ENCODE measurements around the gene ALDH3B1.

The ALDH3B1 gene

DNA sequence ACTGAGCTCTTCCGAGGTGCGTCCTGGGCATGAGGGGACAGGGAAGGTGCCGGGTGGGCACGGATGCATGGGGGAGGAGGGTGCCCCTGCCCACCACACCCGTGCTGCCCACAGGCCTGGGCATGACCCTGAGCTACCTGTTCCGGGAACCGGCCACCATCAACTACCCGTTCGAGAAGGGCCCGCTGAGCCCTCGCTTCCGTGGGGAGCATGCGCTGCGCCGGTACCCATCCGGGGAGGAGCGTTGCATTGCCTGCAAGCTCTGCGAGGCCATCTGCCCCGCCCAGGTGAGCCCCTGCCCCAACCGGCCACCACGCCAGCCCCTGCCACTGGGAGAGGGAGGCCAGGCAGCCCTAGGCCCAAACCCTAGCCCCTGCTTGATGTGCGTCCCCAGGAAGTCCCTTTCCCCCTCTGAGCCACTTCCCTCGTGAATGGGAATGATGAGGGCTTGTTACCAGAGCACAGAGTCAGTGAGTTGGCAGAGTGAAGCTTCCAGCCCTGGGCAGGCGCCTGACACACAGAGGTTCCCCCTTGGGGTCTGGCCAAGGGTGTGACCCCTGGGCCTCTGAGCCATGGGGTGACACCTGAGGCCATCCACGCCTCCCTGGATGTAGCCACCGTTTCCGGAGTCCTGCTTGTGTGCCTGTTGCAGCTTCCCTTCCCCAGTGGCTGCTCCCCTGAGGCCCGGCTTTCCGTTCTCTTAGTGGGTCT lies 23.0 kb downstream of the ALDH3B1 start:
- no peak for DNase-seq

DNA sequence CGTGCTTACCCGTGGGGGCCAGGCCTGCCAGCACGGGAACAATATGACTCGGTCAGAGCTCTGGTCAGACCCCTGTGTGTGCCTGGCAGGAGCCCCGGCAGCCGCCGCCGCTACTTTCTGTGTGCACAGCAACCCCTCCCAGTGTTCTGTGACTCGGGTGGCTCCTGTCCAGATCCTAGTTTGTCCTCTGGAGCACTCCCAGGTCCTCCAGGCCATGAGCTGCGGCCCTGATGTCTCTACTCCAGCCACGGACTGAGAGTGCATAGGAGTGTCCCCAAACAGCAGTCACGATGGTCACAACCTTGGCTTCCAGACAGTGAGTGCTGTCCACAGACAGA lies 23.6 kb downstream of the ALDH3B1 start:
- no peak for DNase-seq

DNA sequence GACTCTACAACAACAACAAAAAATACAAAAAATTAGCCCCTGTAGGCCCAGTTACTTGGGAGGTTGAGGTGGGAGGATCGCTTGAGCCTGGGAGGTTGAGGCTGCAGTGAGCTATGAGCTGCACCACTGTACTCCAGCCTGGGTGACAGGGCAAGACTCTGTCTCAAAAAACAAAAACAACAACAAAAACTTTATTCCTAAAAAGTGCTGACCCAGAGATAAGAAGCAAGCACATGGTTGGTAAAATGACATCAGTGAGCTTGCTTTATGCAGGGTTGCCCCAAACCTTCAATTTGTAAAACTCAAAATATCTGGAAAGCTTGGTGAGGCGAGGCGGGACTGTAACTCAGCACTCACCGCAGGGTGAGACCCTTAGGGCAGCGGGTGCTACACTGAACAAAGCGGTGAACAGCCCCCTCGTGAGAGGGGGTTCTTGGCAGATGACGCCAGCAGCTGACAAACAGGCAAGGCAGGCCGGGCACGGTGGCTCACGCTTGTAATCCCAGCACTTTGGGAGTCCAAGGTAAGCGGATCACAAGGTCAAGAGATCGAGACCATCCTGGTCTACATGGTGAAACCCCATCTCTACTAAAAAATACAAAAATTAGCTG lies 25.2 kb downstream of the ALDH3B1 start:
- DNase-seq: no peak

DNA sequence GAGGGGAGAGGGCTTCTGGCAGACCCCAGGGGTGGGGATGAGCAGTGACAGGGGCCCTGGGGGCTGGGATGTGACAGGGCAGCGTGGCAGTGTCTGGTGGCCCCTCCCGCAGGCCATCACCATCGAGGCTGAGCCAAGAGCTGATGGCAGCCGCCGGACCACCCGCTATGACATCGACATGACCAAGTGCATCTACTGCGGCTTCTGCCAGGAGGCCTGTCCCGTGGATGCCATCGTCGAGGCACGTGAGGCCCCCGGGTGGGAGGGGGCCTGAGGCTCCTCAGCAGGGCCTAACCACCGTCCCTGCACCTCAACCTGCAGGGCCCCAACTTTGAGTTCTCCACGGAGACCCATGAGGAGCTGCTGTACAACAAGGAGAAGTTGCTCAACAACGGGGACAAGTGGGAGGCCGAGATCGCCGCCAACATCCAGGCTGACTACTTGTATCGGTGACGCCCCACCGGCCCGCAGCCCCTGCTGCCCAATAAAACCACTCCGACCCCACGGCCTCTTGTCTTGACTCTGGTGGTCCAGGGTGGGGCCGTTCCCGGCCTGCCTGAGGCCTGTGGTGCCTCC lies 26.1 kb downstream of the ALDH3B1 start:
- DNase-seq: no peak

DNA sequence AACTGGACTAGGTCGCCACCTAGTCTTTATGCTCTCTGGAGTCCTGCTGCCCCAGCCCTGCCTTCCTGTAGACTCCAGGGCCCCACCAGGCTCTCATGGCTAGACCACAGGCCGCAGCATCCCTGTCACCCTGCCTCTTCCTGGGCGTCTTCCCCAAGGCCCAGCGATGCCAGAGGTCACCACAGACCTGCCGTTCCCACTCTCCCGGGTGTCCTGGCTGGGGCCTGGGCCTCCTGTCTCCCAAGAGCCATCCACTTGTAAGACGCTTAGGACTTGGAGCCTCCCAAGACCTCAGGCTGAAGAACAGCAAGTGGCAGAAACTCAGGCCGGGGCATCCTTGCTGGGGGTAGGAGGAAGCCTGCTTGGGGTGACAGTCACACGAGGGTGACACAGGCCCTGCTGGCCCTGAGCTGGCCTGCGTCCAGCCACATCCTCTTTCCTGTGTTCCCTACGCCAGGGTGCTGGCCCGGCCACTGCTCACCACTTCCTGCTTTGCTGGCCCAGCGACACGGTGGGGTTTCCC lies 26.7 kb downstream of the ALDH3B1 start:
- no peak for DNase-seq

DNA sequence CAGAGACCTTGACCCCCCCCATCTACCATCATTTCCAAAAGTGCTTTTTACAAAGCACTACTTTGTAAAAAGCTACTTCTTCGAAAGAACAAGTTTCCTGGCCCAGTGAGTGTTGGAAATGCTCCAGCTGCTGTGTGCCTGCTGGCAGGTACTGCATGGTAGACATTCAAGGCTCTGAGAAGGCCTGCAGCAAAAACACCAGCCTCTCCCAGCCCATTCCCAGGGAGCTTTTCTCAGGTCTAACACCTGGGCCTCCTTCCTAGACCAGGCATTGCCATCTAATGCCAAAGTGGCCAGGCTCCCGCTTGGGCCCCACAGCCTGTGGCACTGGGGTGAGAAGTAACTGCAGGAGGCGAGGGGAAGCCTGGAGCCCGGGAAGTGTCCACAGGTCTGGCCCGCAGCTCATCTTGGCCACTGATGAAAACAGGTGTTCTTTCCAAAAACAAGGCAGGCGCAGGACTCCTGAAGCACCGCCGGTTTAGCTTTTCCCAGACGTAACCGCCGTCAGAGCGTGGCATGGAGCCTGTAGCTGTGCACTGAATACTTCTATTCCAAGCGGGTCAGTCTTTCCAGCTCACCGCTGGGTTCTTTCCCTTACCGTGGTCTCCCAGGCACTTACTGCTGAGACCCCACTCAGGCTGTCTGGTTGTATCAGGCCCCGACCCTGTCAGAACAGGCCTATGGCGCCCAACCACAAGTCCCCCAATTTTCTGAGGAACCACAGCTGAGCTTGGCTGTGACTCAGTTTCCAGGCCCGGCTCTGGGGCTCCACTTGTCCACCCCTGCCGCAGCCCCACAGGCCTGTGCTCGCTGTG lies 27.5 kb downstream of the ALDH3B1 start:
- no peak for DNase-seq

DNA sequence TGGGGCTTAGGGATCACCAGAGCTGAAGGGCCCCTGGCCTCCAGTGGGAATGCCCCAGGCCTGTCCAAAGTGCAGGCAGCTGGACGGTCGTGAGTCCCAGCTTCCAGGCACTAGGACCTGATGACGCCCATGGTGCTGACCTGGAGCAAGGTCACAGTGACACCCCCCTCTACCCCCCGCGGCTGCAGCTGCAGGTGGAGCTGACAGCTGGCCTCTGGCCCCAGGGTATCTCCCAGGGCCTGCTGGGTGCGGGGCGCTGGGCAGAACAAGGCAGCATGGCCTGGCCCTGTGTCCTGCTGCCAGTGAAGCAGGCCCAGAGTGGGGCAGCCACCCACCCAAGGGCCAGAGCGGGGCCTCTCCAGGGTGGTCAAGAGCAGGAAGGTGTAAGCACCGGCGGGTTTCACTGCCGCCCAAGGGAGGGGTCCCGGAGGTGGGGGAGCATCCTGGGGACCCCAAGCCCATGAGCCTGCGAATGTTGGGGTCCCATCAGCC lies 28.1 kb downstream of the ALDH3B1 start:
- no peak for DNase-seq

DNA sequence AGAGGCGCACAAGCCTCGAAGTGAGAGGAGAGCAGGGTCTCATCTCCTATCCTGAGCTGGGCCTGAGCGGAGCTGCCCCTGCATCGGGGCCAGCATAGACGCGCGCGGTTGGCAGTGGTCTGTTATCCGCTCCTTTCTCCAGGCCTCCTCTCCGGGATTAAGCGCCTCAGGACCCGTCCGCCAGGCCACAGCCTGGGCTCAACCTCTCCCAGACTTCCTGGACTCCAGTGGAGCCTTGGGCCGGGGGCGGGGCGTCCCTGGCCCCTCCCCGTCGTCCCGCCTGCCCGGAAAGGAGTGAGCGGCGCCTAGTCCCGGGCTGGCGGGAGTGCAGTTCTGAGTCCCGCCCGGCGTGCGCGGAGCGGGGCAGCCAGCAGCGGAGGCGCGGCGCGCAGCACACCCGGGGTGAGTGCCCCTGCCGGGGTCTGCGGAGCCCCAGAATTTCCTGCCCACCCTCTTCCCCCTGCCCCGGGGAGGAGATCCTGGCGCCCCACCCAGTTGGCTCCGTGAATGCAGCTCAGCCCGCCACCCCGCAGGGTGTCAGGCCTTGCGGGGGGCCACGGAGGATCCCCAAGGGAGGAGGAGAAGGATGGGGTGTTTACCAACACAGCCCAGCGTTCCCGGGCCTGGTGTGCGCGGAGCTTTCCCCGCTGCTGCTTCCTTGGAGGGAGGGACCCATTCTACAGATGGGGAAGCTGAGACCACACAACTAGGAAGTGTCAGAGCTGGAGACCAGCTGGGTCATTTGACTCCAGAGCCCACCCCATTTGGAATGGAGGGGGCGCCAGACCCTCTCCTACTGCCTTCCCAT lies 28.8 kb downstream of the ALDH3B1 start, which contains the start of gene TCIRG1:
TCIRG1 (plus strand) TSS at position 308 of the 808 bp plus-strand sequence. CDS start 2,247 bp downstream, outside the sequence.
- DNase-seq: peak; percentile 78

DNA sequence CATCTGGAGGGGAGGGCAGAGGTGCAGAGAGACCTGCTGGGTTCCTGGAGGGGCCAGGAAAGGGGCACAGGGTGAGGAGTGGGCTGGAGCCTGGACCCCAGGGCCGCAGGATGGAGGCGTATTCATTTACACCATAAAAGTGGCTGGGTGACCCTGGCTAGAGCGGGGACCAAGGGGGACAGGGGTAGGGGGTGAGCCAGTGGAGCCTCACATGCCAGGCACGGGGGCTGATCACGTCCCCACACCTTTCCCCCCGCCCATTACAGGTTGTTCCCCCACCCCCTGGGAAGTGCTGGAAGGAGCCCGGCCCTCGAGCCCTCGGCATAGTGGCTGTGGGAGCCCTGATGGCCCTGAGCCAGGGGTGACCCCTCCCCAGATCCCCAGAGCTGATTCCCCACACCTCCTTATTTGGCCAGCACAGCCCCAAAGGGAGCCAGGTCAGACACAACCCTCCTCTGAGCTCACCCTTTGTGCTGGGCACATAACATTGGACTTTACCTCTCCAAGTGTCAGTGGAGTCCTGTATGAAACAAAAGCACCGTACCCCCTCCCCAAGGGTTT lies 29.5 kb downstream of the ALDH3B1 start:
- no peak for DNase-seq

DNA sequence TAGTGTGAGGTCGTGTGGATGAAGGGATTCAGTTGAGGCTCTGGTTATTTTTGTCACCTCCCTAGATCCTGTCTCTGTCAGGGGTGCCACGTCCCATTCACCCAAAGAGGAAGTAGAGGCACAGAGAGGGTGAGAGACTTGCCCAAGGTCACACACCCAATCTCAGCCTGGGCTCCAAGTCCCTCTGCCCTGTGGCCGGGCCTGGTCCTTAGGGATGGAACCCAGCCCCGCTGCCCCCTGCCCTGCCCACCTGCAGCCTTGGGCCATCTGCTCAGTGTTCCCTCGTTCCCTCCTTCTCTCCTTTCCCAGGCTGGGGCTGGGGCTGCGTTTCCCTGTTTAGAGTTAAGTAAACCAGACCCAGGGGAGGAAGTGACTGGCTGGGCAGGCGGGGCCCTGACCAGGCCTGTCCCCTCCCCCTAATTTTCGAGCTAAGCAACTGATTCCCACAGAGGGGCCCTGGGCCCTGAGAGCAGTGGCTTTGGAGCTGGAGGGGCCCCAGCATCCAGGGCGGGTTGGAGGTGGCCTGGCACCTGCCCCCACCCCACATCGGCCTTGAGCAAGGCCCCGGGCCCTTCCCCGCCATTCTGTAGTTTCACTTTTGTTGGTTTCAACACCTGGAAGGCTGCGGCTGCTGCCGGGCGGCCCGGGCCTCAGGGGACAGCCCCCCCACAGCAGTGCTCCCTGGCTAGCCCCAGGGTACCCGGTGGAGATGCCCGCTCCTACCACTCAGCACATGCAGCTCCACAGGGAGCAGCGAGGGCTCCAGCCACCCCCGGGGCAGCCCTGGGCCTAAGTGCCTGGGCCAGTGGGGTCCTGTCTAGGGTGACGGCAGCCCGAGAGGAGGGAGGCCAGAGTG lies 30.2 kb downstream of the ALDH3B1 start:
- peak; percentile 73 for DNase-seq

DNA sequence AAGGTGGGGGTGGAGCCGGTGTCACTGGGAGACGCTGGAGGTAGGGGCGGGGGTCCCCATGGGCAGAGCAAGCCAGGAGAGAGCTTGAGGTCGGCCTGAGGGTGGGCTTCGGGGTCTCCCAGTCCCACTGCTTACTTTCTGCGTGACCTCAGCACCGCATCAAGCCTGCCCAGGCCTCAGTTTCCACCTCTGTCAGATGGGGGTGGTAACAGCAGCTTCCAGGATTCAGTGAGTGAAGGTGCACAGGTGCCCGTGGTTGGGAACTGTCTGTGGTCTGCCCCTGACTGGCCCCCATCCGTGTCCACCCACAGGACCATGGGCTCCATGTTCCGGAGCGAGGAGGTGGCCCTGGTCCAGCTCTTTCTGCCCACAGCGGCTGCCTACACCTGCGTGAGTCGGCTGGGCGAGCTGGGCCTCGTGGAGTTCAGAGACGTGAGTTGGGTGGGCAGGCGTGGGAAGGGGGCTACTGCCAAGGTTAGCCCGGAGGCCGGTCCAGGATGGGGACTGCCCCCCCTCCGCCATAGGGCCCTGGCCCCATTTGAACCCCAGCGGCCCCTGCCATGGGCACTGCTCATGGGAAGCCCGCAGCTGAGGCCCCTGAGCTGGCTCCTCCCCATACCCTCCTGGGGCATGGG lies 30.9 kb downstream of the ALDH3B1 start:
- no peak for DNase-seq

DNA sequence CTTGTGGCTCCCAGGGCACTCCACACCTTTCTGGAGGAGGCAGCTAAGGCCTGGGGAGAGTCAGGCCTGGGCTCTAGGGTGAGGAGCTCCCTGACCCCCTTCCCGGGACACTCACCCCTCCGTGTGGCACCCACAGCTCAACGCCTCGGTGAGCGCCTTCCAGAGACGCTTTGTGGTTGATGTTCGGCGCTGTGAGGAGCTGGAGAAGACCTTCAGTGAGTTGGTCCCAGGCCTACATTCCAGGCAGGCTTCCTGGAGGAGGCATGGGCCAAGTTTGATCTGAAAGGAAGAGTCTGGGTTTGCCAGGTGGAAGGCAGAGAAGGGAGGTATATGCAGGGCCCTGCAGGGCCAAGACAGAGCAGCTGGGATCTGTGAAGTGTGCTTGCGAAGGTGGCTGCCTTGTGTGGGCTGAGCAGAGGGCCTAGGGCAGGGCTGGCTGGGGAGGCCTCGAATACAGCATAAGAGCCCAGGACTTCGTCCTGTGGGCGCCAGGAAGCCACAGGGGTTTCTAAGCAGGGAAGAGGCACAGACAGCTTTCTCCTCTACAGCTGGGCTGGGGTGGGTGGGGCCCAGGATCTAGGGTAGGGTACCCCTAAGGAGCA lies 31.6 kb downstream of the ALDH3B1 start:
- DNase-seq: no peak

DNA sequence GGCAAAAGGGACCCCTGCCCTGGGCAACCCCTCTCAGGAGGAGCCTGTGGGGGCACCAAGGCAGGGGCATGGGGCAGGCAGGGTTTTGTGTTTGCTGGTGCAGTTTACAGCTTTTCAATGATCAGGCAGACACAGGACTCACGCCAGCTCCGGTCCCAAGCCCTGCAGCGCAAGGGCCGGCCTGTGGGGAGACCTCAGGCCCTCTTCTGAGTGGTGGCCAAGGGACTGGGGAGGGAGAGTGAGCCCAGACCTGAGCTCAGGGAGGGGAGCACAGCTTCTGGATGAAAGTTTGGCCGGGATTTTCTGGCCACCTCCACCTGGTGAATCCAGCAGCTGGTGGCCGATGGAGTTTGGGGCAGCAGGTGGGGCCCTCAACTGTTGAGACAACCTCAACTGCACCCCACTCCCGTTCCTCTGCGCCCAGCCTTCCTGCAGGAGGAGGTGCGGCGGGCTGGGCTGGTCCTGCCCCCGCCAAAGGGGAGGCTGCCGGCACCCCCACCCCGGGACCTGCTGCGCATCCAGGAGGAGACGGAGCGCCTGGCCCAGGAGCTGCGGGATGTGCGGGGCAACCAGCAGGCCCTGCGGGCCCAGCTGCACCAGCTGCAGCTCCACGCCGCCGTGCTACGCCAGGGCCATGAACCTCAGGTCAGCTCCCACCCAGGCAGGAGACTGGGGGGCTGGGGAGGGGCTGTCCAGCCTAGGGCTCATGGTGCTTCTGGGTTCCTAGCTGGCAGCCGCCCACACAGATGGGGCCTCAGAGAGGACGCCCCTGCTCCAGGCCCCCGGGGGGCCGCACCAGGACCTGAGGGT lies 32.3 kb downstream of the ALDH3B1 start:
- DNase-seq: no peak

DNA sequence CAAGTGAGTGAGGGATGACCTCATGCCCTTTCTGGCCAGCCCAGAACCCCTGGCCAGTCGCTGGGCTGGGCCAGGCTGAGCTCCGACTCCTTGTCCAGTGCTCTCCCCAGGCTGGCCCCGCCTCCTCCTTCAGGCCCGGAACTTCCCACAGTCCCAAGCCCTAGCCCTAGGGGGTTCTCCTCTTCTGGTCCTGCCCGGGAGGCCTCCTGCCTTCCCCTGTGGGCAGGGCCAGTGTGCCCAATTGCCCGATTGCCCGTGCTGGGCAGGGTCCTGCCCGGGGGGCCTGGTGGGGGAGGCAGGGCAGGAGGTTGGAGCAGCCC lies 32.9 kb downstream of the ALDH3B1 start:
- no peak for DNase-seq

DNA sequence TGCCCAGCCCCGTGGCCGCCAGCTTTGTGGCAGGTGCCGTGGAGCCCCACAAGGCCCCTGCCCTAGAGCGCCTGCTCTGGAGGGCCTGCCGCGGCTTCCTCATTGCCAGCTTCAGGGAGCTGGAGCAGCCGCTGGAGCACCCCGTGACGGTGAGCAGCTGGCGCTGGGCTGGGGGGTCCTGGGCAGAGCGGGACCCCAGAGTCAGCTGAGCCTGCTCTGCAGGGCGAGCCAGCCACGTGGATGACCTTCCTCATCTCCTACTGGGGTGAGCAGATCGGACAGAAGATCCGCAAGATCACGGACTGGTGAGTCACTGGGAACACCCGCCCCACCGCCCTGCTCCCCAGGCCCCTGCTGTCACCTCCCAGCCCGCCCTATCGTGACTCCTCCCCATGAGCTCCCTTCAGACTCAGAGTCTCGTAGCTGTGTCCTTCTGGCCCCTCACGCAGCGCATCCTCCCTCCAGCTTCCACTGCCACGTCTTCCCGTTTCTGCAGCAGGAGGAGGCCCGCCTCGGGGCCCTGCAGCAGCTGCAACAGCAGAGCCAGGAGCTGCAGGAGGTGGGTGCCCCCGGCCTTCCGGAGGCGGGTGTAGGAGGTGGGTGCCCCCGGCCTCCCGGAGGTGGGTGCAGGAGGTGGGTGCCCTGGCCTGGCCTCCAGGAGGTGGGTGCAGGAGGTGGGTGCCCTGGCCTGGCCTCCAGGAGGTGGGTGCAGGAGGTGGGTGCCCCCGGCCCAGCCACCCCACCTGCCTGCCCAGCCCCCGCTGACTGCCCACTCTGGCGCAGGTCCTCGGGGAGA lies 33.4 kb downstream of the ALDH3B1 start:
- peak; percentile 75 for DNase-seq

DNA sequence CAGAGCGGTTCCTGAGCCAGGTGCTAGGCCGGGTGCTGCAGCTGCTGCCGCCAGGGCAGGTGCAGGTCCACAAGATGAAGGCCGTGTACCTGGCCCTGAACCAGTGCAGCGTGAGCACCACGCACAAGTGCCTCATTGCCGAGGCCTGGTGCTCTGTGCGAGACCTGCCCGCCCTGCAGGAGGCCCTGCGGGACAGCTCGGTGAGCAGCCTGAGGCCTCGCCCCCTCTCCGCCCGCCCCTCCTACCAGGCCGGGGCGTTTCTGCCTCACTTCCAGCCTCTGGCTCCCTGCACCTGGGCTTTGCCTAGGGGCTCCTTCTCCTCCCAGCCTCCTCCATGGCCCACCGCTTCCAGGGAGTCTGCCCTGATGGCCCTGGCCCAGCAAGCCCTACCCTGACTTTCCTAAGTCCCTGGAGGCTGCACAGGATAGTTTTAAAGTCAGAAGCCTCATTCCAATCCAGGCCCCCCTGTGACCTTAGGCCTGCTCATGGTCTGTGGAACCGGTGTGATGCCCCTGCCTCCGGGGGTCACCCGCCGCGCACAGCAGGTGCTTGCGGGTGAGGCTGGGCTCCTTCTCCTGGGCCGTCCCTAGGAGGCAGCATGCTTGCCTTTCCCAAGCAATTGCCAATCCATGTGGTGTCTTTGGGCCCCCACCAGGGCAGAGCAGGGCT lies 34.2 kb downstream of the ALDH3B1 start:
- DNase-seq: no peak

DNA sequence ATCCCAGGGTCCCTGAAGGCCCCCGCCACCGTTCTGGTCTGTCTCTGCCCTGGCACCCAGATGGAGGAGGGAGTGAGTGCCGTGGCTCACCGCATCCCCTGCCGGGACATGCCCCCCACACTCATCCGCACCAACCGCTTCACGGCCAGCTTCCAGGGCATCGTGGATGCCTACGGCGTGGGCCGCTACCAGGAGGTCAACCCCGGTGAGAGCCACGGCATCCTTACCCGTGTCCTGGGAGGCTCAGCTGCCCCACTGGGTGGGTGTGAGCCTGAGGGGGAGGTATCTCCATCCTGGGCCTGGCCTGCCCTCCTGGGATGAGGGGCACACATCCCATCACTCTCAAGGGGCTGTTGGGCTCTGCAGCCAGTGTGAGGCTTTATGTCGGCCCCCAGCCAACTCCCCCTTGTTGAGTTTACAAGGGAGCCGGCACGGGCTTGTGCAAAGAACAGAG lies 34.8 kb downstream of the ALDH3B1 start:
- DNase-seq: no peak
